ENCODE measurements around the gene LIMA1.

GRCh38 chr12:50246873-50247612 lies 36.3 kb downstream of the LIMA1 start:
- TF ChIP-seq PKNOX1 (IDR thresholded peaks at IDR 0.05) = no peak
- no peak for TF ChIP-seq BHLHE40 (IDR thresholded peaks at IDR 0.05; ENCODE audit: borderline replicate concordance)
- TF ChIP-seq FOXM1 (IDR thresholded peaks at IDR 0.05; ENCODE audit: borderline replicate concordance) = no peak
- no peak for TF ChIP-seq ELF4 (IDR thresholded peaks at IDR 0.05)
- no peak for TF ChIP-seq SP1 (IDR thresholded peaks at IDR 0.05)
- no peak for TF ChIP-seq SUZ12 (IDR thresholded peaks at IDR 0.05)
- TF ChIP-seq ARNT (IDR thresholded peaks at IDR 0.05) = no peak
- TF ChIP-seq HDGF (IDR thresholded peaks at IDR 0.05; ENCODE audit: borderline replicate concordance) = no peak
- TF ChIP-seq LEF1 (IDR thresholded peaks at IDR 0.05; ENCODE audit: borderline replicate concordance) = no peak

Measured in HEK293T (cell line).